Loucy (cell line): ENCODE results near the gene PRDM5.

ENCODE experiments used
- EZH2phosphoT487 ChIP-seq: fragments of 200-600 bp; IDR thresholded peaks from 2 replicates; pipeline ENCODE4 v1.6.1; 2018; ENCODE audit warnings: antibody characterized with exemption, mild to moderate bottlenecking, moderate library complexity, borderline replicate concordance
- TF ChIP-seq, protein P1 (sequence below): fragments of 200-600 bp; sonication (generic); conservative IDR thresholded peaks from 2 replicates; pipeline ENCODE4 v1.5.1; 2014; ENCODE audit warnings: mild to moderate bottlenecking, antibody characterized with exemption, low read length

DNA sequence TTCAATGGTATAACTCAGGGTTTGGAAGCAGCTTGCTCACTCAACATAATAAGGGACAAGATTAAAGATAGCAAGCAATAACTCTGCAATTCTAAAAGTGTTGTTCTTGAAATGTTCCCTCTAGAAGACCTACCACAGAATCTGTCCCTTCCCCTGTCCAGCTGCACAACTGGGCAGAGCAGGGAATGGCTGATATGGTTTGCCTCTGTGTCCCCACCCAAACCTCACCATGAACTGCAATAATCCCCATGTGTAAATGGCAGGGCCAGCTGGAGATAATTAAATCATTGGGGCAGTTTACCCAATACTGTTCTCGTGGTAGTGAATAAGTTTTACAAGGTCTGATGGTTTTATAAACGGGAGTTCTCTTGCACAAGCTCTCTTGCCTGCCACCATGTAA lies 19.1 kb downstream of the PRDM5 start:
- no peak for TF ChIP-seq EZH2phosphoT487
- TF ChIP-seq, protein P1, sequence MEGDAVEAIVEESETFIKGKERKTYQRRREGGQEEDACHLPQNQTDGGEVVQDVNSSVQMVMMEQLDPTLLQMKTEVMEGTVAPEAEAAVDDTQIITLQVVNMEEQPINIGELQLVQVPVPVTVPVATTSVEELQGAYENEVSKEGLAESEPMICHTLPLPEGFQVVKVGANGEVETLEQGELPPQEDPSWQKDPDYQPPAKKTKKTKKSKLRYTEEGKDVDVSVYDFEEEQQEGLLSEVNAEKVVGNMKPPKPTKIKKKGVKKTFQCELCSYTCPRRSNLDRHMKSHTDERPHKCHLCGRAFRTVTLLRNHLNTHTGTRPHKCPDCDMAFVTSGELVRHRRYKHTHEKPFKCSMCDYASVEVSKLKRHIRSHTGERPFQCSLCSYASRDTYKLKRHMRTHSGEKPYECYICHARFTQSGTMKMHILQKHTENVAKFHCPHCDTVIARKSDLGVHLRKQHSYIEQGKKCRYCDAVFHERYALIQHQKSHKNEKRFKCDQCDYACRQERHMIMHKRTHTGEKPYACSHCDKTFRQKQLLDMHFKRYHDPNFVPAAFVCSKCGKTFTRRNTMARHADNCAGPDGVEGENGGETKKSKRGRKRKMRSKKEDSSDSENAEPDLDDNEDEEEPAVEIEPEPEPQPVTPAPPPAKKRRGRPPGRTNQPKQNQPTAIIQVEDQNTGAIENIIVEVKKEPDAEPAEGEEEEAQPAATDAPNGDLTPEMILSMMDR = no peak
